T-helper 22 cell (primary cell): ENCODE data around the gene CDK5RAP2.

Experiments used
- DNase-seq: peaks from one replicate; pipeline ENCODE4 v3.0.0-alpha.2; 2020; ENCODE audit warnings: low read depth

Gene CDK5RAP2

DNA sequence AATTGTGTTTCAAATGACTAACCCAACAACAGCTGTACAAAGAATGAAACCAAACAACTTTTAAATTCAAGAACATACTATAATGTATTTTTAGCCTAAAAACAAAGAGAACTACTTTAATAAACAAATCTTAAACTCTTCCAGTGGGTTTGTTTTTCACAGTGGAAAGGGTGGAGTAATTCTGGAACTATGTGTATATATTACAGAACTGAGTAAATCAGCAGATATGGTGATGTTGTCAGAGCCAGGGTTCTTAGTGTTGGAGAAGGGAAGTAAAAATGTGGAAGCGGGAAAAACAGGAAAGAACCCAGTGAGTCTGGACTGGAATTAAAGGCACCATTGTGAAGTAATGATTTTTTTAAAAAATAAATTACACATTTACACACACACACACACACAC, 144.9 kb downstream of the CDK5RAP2 start:
- DNase-seq, result no peak

DNA sequence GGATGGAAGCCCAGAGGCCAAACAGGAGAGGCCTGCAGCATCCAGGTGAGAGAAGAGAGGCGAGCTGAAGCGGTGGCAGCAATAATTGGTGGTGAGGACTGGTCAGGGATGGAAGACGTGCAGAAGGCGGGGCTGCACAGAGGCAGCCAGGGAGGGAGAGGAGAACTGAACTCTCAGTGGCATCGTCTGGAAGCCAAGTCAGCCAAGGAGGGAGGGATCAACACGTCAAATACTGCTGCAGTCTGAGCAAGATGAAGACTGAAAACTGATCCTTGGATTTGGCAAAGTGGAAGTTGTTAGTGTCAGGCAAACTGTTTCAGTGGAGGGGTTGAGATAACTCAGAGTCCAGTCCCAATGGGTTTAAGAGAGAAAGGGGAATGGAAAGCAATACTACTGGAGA, 145.4 kb downstream of the CDK5RAP2 start:
- no peak for DNase-seq

DNA sequence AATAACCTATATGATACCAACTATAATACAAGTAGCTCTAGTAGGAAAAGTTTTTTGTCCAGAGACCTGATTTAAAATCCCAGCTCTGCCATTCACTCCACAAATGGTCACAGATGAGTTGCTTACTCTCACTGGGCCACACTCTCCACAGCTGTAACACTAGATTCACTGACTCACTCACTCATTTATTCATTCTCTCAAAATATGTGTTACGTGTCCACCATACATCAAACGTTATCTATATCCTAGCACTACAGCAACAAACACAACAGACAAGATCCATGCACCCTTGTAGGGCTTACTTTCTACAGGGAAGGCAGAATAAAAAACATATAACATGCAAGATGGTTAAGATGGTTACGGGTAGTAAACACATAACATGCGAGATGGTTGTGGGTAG, 146.3 kb downstream of the CDK5RAP2 start:
- DNase-seq, result no peak

DNA sequence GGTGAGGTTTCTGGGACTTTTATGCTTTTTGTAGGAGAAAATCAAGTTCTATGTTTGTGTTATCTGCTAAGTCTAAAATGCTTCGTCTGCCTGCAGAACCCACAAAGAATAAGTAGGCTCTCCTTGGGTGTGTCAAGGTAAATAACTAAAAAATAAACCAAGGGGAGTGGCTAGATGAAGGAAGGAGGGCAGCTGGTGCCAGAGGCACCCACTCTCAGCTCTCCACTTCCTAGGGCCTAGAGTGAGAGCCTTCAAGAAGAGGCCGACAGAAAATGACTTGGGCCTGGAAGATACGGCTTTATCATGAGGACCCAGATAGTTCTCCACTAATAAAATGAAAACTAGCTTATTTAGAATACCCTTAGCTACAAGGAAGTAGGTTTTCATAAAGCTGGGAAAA, 147.4 kb downstream of the CDK5RAP2 start:
- no peak for DNase-seq

DNA sequence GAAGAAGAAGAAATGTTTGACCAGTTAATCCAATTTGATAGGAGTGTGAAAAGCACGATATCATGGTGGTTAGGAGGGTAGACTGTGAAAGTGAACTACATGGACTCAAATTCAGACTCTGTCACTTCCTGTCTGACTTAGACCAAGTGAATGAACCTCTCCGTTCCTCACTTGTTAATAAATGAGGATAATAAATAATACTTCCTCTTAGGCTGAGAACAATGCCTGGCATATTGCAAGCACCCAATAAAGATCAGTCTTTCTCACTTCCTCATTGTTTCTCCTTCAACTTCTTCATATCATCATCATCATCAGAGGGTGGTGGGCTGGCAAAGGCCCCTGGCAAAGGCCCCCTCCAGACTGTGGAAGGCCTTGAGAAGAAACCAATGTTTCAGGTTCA, 148.7 kb downstream of the CDK5RAP2 start:
- DNase-seq, result no peak

DNA sequence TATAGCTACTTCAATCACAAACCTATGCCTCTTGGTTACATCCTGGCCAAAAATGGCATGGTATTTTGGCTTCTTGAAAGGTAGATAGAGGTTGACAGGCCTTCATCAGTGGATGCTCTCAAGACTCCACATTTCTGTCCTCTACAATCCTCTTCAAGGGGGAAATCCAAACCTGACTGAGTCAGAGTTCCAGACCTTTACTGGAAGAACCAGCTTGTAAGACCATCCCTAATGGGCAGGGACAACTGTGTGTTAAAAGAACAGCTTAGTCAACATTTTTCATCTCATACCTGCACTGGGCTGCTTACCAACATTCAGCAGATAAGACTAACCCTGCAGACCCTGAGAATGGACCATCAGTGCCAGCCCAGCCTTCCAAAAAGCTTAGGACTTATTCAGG, 155.7 kb downstream of the CDK5RAP2 start:
- DNase-seq, result no peak

DNA sequence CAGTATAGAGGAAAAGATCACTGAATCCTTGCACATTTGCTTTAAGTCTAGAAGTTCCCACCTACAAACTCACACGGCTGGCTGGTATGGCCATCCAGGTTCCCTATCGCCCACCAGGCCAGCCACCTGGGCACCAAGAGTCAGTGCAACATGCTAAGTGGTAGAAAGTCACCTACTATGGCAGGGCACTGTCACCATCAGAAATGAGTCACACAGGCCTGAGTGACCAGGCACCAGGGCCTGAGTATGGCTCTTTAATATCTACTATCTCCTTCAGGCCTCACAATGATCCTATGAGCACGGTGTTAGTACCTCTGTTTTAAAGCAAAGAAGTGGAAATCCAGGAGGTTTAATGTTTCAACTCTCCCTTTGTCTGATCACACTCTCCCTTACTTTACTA, 156.2 kb downstream of the CDK5RAP2 start:
- no peak for DNase-seq

DNA sequence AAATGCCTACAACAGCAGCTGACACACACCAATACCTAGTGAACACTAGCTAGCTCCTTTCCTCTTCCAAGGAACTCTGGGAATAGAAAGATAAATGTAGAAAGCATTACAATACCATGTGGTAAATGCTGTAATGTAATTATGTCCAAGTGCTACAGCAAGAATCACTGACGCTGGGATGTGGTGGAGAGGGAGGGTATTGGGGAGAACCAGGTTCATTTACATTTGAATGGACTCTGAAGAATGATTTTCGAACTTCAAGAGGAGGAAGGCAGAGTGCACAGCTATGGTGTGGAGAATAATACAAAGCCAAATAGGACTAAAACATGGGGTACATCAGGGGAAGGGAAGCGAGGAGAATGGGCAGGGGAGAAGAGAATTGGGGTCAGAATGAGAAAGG, 158.0 kb downstream of the CDK5RAP2 start:
- no peak for DNase-seq

DNA sequence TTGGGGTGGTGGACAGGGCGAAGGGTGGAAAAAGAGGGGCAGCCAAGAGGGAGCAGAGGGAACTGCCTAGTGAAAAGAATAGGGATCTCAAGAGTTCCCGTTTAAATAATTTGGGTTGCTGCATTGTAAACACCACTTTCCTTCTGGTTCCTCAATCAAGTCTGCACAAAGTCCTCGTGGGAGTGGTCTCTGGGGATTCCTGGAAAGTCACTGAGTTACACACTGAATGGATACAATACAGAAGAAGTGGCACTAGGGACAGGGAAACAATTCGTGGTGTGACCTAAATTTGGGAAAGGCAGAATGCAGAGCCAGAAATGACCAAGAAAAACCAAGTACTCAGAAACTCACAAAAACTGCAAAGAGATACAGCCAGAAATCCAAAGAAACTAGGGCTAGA, 161.7 kb downstream of the CDK5RAP2 start:
- no peak for DNase-seq

DNA sequence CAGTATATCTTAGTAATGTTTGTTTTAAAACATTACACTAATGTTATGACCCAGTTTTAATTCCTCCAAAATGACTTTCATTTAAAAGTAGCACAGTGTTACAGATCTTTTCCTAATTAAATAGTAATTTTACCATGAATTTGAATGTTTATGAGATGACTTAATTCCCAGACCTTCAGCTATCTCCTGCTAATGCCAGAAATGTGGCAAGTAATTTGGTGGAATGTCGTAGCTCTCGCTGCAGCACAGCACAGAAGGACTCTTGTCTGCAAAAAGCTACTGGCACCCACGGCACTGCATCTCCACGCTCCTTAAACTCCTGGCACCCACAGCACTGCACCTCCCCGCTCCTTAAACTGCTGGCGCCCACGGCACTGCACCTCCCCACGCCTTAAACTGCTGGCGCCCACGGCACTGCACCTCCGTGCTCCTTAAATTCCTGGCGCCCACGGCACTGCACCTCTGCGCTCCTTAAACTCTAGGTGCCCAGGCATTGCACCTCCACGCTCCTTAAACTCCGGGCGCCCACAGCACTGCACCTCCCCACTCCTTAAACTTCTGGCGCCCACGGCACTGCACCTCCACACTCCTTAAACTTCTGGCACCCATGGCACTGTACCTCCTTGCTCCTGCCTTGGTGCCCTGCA, 163.1 kb downstream of the CDK5RAP2 start:
- no peak for DNase-seq

DNA sequence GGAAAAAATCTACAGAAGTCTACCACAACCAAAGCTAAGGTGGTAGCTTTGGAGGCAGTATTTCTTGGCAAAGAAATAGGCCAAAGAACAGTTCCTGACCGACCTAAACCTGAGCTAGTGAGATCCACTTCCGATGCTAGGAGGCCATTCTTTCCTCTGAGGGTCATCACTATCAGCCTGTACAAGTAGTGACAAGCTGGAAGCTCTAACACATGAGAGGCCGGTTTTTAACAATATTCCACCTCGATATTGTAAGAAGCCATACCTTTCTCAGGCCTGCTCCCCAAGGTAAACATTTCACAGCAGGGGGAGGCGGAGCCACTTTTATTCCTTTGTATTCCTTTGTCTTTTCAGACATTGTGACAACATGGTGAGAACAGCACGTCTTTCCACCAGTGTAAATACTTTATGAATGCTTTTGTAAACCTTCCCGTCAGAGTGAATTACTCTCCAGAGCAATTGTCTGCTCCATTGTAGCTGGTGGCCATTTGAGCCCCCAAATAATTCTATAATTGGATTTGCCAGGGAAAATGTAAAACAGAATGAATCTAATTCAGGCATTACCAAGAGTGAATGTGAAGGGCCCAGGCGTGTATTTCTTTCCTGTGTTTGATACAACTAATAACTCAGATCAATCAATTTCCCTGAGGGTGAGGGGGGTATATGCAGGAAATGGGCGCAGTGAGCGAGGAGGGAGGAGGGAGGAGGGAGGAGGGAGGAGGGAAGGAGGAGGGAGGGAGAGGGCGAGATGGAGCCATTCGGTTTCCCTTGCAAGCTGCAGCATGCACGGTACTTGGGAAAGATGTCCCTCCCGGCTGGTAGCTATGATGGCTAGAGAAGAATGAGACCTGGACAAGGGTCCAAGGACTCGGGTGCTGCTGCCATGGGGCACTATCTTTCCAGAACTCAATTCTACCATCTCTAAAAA, 166.6 kb downstream of the CDK5RAP2 start:
- DNase-seq, result no peak

DNA sequence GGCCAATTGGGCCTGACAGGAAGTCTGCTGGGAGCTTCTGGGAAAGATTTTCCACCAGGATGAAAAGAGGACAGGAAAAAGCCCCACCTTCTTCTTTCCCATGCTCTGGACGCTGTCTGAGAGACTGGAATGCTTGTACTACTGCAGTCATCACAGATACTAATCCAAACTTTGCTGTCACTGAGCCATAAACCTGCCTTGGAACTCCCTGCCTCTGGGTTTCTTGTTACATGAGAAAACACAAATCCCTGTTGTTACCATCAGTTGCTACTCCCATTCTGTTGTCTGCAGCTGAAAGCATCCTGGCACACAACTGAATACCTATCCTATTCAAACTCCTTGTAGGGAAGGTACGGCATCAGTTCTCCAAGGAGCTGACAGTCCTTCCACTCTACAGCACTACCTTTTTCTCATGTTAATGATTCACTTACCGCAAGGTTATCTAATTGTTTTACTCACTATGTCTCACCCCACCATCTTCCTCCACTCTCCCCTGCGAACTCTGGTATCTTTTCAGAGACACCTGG, 167.5 kb downstream of the CDK5RAP2 start:
- no peak for DNase-seq

DNA sequence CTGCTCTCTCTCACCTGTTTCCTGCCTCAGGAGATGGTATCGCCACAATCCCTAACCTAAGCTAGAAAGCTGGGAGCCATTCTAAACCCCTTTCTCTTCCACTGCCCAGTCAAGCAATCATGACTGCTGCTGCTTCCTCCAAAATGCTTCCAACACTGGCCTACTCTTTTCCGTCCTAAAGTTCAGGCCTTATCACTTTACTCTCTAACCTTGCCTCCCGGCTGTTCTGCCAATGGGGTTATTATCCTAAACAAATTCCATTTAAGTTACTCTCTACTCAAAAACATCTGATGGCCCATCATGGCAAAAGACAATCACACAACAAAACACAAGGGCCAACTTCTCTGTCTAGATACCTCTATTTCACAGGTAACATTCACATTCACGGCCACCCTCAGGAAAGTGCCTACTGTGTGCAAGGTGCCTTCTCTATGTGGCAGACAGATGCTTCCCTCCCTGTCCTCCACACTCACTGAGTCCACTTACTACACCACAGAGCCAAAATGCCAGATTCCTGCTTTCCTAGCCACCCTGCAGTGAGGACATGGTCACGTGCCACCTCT, 168.0 kb downstream of the CDK5RAP2 start:
- no peak for DNase-seq

DNA sequence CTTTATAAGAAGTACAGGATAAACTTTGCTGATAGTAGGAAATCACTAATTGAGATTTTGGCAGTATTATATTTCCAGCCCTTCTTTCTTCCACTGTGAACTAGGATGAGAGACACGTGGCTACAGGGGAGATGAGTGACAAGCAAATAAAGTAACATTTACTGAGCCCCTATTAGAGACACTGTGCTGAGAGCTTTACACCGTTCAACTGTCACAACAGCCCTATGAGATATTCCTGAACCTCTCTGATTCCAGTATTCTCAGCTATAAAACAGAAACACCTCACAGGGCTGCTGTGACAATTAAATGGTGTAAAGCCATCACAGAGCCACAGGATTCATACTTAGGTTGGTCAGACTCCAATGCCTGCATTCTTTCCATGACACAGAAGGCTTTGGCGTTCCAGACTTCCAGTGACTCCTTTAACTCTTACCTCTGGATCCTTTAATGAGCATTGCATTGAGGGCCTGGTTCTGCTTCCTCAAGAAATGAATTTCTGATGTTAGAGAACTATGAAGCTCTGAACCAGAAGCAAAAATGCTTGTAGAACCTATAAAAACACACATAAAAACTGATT, 169.0 kb downstream of the CDK5RAP2 start:
- no peak for DNase-seq

DNA sequence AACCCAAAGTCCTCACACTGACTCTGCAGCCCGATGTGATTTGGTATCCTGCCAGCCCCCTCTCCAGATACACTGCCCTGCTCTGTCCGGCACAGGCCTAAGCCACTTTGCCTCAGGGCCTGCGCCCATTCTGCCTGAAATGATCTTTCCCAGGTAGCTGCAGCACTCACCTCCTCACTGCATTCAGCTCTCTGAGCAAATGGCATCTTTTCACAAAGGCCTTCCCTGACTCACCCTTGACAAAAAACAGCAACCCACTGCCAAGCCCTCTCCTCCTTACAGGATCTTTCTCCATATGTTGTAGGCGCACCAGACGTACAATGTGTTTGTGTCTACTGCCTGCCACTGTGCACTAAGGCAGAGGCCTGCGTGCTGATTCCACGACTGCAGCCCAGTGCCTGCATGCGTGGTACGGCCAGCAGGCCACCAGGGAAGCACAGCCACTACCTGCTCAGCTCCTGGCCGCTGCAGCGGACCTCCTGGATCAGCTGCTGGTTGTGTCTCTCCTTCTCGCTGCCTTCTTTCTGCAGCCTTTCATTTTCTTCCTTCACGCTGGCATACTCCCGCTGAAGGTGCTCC, 171.2 kb downstream of the CDK5RAP2 start:
- no peak for DNase-seq

DNA sequence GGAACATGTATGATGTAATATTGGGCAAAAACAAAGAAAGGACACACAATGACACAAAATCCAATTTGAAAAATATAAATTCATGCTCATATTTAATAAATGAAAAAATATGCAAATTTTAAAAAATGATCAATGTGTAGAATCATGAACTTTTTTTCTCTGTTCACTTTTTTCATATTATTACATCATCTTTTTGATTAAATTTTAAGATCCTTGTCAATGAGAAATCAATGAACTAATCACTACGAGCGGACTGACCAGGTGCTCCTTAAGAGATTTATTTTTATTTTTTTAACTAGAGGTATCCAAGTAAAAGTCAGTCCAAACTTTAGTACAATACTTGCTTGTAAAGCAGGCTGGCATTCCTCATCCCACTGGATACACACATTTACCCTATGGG, 174.1 kb downstream of the CDK5RAP2 start:
- DNase-seq, result no peak

DNA sequence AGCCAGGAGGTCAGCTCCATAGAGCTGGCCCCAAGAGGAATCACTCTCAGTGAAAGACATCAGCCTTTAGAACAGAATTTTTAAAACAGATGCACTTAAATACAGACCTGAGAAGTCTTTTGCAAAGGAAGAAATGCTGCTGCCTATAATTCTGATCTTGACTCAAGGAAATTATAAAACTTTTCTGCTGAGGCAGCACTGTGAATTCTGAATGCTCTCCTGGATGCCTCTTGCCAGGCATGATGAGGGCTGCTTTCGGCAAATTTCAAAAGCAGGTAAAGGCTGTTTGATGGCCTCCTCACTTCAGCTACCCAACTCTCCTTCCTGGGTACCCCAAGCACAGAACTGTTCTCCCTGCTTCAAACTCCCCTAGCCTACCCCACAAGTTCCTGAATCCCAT, 174.8 kb downstream of the CDK5RAP2 start:
- DNase-seq, result no peak

DNA sequence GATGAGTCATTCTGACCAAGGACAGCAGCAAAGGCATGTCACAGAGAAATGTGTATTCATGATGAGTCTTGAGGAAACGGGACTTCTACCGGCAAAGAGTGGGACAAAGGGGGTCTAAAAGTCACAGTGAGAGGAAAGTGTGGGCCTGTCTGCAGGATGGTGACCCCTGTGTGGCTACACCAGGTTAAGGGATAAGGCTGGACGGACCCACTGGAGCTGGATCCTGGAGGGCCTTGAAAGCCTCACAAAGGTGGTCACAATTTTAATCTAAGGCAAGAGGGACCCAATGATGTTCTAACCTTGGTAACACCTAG, 176.5 kb downstream of the CDK5RAP2 start:
- no peak for DNase-seq

DNA sequence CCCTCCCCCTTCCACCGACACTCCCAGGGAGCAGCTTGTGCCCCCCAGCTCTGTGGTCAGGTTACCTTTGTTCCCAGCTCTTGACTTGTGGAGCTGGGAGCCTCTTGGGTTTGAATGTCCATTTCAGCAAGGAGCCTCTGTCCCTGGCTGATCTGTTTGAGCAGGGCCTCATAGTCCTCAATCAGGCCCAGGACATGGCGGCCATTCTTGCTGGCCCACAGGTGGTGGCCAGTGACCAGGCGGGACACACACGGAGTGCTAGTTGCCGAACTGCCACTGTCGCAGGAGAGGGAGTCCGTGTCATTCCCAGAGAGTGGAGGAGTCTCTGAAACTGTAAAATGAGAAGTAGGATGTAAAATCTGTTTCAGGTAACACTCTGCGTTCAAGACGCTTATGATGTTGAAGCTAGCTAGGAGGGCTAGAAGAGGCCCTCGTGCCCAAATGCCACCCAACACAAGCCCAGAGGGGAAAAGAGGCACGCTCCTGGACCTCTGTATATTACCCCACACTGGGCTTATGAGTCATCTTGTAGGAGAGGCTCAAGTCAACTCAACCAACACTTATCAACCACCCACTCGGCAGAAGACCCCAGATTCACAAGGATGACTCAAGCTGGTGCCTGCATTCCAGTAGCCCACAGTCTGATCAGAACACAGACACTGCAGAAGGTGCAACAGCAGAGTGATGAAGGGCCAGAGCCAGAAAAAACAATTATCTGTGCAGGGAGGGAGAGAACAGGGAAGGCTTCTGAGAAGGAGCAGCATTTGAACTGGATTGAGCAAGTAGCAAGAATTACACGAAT, 177.0 kb downstream of the CDK5RAP2 start:
- no peak for DNase-seq

DNA sequence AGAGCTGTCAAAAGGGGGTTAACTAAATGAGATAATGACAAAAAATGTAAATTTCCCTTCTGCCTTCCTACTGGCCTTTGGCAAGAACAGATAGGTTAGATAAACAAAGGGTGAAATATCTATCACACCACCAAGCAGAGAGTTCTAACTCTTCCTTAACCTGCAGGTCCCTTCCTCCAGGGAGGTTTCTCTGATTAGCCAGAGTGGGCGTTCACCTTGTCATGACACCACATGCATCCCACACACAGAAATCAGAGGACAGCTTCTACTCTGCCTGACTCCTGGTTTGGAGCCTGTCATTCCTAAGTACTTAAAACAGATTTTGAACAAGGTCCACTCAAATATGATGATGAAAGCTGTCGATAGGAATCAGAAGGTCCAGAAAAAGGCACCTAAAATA, 180.0 kb downstream of the CDK5RAP2 start:
- no peak for DNase-seq

DNA sequence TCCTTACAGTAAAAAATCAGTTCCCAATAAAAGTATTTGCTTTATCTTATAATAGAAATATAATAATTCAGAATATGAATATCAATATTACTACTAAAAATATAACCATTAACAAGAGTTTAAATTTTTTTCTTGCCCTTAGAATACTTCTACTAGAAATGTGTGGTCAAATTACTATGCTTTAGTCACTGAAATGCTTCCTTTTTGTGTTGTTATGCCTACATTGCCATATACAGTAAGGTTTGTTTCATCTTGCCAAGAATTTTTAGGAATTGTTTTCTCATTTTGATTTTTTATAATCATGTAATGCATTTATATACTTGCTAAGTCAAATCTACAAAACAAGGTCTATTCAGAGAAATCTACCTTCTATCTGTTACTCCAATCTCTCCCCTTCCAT, 181.7 kb downstream of the CDK5RAP2 start:
- DNase-seq, result no peak

DNA sequence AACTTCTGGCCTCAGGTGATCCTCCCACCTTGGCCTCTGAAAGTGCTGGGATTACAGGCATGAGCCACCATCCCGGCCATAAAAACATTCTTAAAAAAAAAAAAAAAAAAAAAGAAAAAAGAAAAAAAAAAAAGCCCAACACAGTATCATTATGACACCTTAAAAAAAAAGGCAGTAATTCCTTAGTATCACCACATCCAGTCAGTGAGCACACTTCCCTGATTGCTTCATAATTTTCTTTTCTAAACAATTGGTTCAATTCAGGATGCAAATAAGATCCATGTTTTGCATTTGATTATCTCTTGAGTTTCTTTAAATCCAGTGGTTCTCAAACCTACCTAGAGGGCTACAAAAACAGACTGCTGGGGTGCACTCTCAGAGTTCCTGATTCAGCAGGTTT, 182.5 kb downstream of the CDK5RAP2 start:
- DNase-seq, result no peak
